ENCODE measurements around the gene SLC32A1. TPM values are rescaled to one million over a fixed set of nuclear protein-coding genes. Genes with fewer than 3 reads are reported as not detected.

Gene SLC32A1
- total RNA-seq, 4 donors from 2014 or later: not detected

DNA sequence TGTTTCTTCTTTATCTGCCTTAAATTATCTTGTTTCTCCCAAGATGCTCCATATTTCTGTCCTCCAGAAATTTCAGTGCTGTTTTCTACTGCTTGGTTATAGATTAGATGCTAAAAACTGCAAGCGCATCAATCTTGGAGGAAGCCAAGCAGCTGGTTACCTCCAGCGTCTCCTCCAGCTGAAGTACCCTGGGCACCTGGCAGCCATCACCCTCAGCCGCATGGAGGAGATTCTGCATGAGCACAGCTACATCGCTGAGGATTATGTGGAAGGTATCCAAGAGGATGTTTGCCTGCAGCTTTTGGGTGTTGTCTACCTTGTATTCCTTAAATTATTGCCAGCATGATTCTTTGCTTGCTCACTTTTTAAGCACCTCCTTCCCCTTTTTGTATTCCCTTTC, 27.7 kb downstream of the SLC32A1 start:
- TF ChIP-seq, protein P1, sequence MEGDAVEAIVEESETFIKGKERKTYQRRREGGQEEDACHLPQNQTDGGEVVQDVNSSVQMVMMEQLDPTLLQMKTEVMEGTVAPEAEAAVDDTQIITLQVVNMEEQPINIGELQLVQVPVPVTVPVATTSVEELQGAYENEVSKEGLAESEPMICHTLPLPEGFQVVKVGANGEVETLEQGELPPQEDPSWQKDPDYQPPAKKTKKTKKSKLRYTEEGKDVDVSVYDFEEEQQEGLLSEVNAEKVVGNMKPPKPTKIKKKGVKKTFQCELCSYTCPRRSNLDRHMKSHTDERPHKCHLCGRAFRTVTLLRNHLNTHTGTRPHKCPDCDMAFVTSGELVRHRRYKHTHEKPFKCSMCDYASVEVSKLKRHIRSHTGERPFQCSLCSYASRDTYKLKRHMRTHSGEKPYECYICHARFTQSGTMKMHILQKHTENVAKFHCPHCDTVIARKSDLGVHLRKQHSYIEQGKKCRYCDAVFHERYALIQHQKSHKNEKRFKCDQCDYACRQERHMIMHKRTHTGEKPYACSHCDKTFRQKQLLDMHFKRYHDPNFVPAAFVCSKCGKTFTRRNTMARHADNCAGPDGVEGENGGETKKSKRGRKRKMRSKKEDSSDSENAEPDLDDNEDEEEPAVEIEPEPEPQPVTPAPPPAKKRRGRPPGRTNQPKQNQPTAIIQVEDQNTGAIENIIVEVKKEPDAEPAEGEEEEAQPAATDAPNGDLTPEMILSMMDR (IDR thresholded peaks at IDR 0.05): no peak
- no peak for TF ChIP-seq POLR2A (IDR thresholded peaks at IDR 0.05)
- H3K9me3 ChIP-seq: no peaks in the 10 kb centered on the region
- no peak overlapping the region for H3K27ac ChIP-seq
- peaks cover 6 to 62% (median 27%) of the 10 kb centered on the region in 3 donors for H3K36me3 ChIP-seq
- H3K4me1 ChIP-seq: peaks cover 14 to 34% (median 15%) of the 10 kb centered on the region in 3 donors
- no peak for DNase-seq
- WGBS, 2 donors: 65 to 73% methylated on average over 4 of the region's 4 CpGs
- intact Hi-C loops (cut with DNase I): no loop called here
- no peak overlapping the region for H3K4me3 ChIP-seq
- H3K27me3 ChIP-seq: no peaks in the 10 kb centered on the region

DNA sequence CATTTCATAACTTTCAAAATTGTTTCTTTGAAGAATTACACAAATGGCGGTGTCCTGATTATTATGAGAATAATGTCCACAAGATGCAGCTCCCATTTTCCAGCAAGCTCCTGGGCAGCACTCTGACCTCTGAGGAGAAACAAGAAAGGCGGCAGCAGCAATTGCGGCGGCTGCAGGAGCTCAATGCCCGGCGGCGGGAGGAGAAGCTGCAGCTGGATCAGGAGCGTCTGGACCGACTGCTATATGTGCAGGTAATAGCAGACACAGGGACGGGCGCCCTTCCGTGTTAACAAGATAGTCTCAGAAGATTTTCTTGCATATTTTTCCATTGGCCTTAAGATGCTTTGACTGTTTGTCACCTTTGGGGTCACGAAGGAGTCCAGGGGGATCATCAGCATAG, 30.6 kb downstream of the SLC32A1 start:
- H3K4me1 ChIP-seq: peaks cover 0 to 14% (median under 1%) of the 10 kb centered on the region in 3 donors
- no peak for DNase-seq
- peaks cover 13 to 91% (median 27%) of the 10 kb centered on the region in 3 donors for H3K36me3 ChIP-seq

DNA sequence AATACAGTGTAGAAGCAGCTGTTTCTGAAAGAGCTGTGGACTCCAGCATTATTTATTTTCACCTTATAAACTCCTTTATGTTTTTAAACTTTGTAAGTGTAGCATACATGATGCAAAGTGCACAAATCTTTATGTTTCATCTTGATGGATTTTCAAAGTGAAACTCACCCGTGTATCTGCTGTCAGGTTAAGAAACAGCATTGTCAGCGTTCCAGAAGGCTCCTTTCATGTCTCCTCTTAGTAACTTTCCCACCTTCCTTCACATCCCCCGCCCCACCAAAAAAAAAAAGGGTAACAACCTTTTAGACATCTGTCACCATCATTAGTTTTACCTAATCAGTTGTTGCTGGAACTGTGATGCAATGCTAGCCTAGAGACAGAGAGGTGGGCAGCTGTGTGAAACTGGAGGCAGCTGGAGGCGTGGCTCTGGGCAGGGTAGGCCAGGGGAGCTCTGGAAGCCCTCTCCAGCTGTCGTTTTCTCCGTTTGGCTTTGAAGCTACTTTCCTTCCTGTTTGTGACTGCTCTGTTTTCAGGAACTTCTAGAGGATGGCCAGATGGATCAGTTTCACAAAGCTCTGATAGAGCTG, 31.1 kb downstream of the SLC32A1 start:
- no peak overlapping the region for H3K4me3 ChIP-seq
- intact Hi-C loops (cut with DNase I): no loop called here
- TF ChIP-seq POLR2A (IDR thresholded peaks at IDR 0.05): no peak
- TF ChIP-seq, protein P1 (IDR thresholded peaks at IDR 0.05): no peak
- DNase-seq: no peak
- H3K9me3 ChIP-seq: no peaks in the 10 kb centered on the region
- WGBS, 2 donors: 58 to 62% methylated on average over 5 to 6 of the region's 6 CpGs
- H3K4me1 ChIP-seq: peaks cover 0 to 10% (median 0%) of the 10 kb centered on the region in 3 donors
- H3K27me3 ChIP-seq: no peaks in the 10 kb centered on the region
- H3K27ac ChIP-seq: no peak overlapping the region
- peaks cover 13 to 92% (median 27%) of the 10 kb centered on the region in 3 donors for H3K36me3 ChIP-seq

More for the DNA sequence above, 30.6 kb downstream of the SLC32A1 start:
- 87 to 95% methylated on average over 11 to 13 of the region's 13 CpGs for WGBS, 2 donors
- no peaks in the 10 kb centered on the region for H3K9me3 ChIP-seq
- H3K4me3 ChIP-seq: no peak overlapping the region
- H3K27me3 ChIP-seq: no peaks in the 10 kb centered on the region
- intact Hi-C loops (cut with DNase I): no loop called here
- no peak overlapping the region for H3K27ac ChIP-seq
- TF ChIP-seq, protein P1 (IDR thresholded peaks at IDR 0.05): no peak
- no peak for TF ChIP-seq POLR2A (IDR thresholded peaks at IDR 0.05)

DNA sequence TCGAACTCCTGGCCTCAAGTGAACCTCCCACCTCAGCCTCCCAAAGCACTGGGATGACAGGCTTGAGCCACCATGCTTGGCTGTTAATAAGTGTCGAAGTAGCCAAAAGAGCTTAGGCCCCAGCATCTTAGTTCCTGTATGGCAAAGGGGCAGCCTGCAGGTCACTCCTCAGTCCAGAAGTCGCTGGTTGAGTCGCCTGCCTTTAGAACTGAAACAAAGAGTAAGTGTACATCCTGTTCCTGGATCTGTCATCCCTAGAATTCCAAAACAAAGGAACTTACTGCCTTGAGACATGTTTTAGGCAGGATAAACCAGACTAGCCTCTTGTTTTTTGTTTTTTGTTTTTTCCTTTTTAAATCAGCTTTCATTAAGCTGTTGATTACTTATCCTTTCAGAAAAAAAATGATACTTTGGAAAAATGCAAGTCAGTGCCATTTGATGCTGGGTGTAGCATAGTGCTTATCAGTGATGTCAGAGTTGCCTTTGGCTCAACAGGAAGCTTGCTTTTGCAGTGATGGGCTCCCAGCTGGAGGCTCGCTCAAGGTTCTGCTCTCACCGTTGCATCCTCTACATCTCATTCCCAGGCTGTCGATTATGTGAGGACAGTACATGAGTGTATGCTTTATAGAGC, 33.0 kb downstream of the SLC32A1 start:
- Histone ChIP-seq H3K4me3 (no peak overlapping the region), H3K9me3 (no peaks in the 10 kb centered on the region), H3K36me3 (peaks cover 13 to 100% (median 38%) of the 10 kb centered on the region in 3 donors), H3K27ac (peak overlapping the region in 1 of 4 donors; percentile 3), H3K27me3 (no peaks in the 10 kb centered on the region), H3K4me1 (peaks cover 0 to 1% (median 0%) of the 10 kb centered on the region in 3 donors)
- TF ChIP-seq, protein P1 (IDR thresholded peaks at IDR 0.05): no peak
- TF ChIP-seq POLR2A (IDR thresholded peaks at IDR 0.05): no peak
- intact Hi-C loops (cut with DNase I): no loop called here
- 61 to 90% methylated on average over 3 to 5 of the region's 7 CpGs for WGBS, 2 donors
- DNase-seq: no peak

DNA sequence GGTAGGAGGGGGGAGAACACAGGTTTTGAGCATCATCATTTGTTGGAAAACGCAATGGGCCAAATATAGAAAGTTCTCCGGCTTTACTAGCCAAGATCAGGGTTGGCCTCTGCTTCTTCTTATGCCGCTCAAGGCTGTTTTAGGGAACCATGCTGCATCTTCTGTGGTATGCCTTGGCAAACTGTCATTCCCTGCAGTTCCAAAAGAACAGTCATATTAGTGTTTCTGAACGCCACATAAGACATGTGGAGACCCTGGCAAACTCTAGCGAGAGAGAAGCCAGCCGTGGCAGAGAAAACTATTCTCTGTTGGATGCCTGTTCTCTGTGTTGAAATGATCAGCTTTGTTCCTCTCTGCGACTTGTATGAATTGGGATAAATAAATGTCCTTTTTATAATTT, 34.8 kb downstream of the SLC32A1 start:
- Histone ChIP-seq H3K36me3 (peaks cover 13 to 100% (median 40%) of the 10 kb centered on the region in 3 donors), H3K27ac (no peak overlapping the region), H3K4me3 (no peak overlapping the region), H3K27me3 (no peaks in the 10 kb centered on the region), H3K4me1 (peaks cover 0 to 3% (median 0%) of the 10 kb centered on the region in 3 donors), H3K9me3 (no peaks in the 10 kb centered on the region)
- intact Hi-C loops (cut with DNase I): no loop called here
- WGBS, 2 donors: 91 to 93% methylated on average over 6 to 7 of the region's 7 CpGs
- no peak for TF ChIP-seq POLR2A (IDR thresholded peaks at IDR 0.05)
- TF ChIP-seq, protein P1 (IDR thresholded peaks at IDR 0.05): no peak
- no peak for DNase-seq
